HepG2 (cell line): Measurements from ENCODE around the gene SSC5D. TPM values are rescaled to one million over a fixed set of nuclear protein-coding genes. Genes with fewer than 3 reads are reported as not detected.

Experiments
- ATF7 ChIP-seq, 2 experiments: fragments of 450-650 bp in 1 of 2; sonication (generic) in 1 of 2; formaldehyde crosslinking in 1 of 2; IDR thresholded peaks; 2 replicates each; pipeline versions ENCODE4 v1.4.0 to v1.6.1; 2016 to 2020; ENCODE audit warnings: antibody characterized with exemption in 1 of 2, mild to moderate bottlenecking in 1 of 2, missing genetic modification reagents in 1 of 2
- GABPB1 ChIP-seq: IDR thresholded peaks from 2 replicates; pipeline ENCODE4 v1.6.1; 2016; ENCODE audit warnings: mild to moderate bottlenecking, missing genetic modification reagents, moderate library complexity, missing compliant biosample characterization
- GMEB1 ChIP-seq: sonication (generic); formaldehyde crosslinking; IDR thresholded peaks from 2 replicates; pipeline ENCODE4 v1.5.1; 2020; ENCODE audit warnings: missing genetic modification reagents, mild to moderate bottlenecking, borderline replicate concordance
- GRHL1 ChIP-seq: sonication (generic); formaldehyde crosslinking; conservative IDR thresholded peaks from 2 replicates; pipeline ENCODE4 v1.8.0; 2022; ENCODE audit warnings: missing genetic modification reagents
- KLF12 ChIP-seq: sonication (generic); formaldehyde crosslinking; IDR thresholded peaks from 2 replicates; pipeline ENCODE4 v1.4.0; 2020; ENCODE audit warnings: missing genetic modification reagents, borderline replicate concordance
- PHB2 ChIP-seq: fragments of 450-650 bp; IDR thresholded peaks from 2 replicates; pipeline ENCODE4 v1.6.1; 2018; ENCODE audit not compliant: partially characterized antibody
- PRDM15 ChIP-seq: sonication (generic); formaldehyde crosslinking; IDR thresholded peaks from 2 replicates; pipeline ENCODE4 v1.4.0; 2020; ENCODE audit warnings: missing genetic modification reagents
- SCMH1 ChIP-seq: sonication (generic); formaldehyde crosslinking; IDR thresholded peaks from 2 replicates; pipeline ENCODE4 v1.9.0; 2021; ENCODE audit warnings: missing genetic modification reagents, mild to moderate bottlenecking, borderline replicate concordance
- SETDB1 ChIP-seq: sonication (generic); formaldehyde crosslinking; IDR thresholded peaks from 2 replicates; pipeline ENCODE4 v1.5.1; 2020; ENCODE audit warnings: missing genetic modification reagents, mild to moderate bottlenecking, borderline replicate concordance
- SSRP1 ChIP-seq: IDR thresholded peaks from 2 replicates; pipeline ENCODE4 v1.6.1; 2016; ENCODE audit warnings: control low read depth
- TARDBP ChIP-seq: sonication (generic); formaldehyde crosslinking; IDR thresholded peaks from 2 replicates; pipeline ENCODE4 v1.8.0; 2022; ENCODE audit warnings: mild to moderate bottlenecking, missing genetic modification reagents
- YEATS4 ChIP-seq: sonication (generic); formaldehyde crosslinking; IDR thresholded peaks from 2 replicates; pipeline ENCODE4 v1.4.0; 2020; ENCODE audit warnings: missing genetic modification reagents, borderline replicate concordance
- ZBTB20 ChIP-seq: sonication (generic); formaldehyde crosslinking; IDR thresholded peaks from 2 replicates; pipeline ENCODE4 v1.8.1; 2023; ENCODE audit warnings: missing genetic modification reagents, low read depth, mild to moderate bottlenecking, borderline replicate concordance
- ZBTB34 ChIP-seq: sonication (generic); formaldehyde crosslinking; IDR thresholded peaks from 2 replicates; pipeline ENCODE4 v1.8.0; 2022; ENCODE audit warnings: mild to moderate bottlenecking, missing genetic modification reagents
- ZMAT3 ChIP-seq: sonication (generic); formaldehyde crosslinking; conservative IDR thresholded peaks from 2 replicates; pipeline ENCODE4 v1.7.0; 2021; ENCODE audit warnings: missing genetic modification reagents
- ZNF605 ChIP-seq: sonication (generic); formaldehyde crosslinking; IDR thresholded peaks from 2 replicates; pipeline ENCODE4 v1.8.0; 2022; ENCODE audit warnings: mild to moderate bottlenecking, missing genetic modification reagents
- polyA plus RNA-seq, 8 experiments: library from polyadenylated mRNA; depleted of rRNA in 3 of 8; stranded (reverse) in 7 of 8; unstranded in 1 of 8; fragments of >200 nt; fragmentation: Illumina TruSeq in 4 of 8; extraction: Trizol in 4 of 8; gene quantifications; 2 replicates each; pipeline versions ENCODE4 v1.2.1 to v1.2.3, GENCODE V29; 2011 to 2016; ENCODE audit warnings: low read depth in 4 of 8, missing spikeins in 1 of 8, mixed read lengths in 1 of 8; ENCODE audit not compliant: insufficient read depth in 1 of 8
- total RNA-seq, 5 experiments: library from RNA; depleted of rRNA; stranded (reverse); fragments of >200 nt; fragmentation: Illumina TruSeq; extraction: Trizol; gene quantifications; 2 replicates each; pipeline ENCODE4 v1.2.3, GENCODE V29; 2016; ENCODE audit warnings: low read depth in 1 of 5

SSC5D gene
- total and polyA plus RNA-seq, 2 of the 13 experiments (the other 11 are each of a cell fraction or from before 2014, with no cell fraction given): not detected

- TF ChIP-seq GRHL1 (no peak), ZBTB20 (no peak), SSRP1 (CRISPR knock-in tag) (no peak), ZMAT3 (CRISPR knock-in tag) (no peak), PRDM15 (CRISPR knock-in tag) (no peak), ZNF605 (CRISPR knock-in tag) (no peak), KLF12 (CRISPR knock-in tag) (no peak), GABPB1 (peak; percentile 5; the same call in 1 of the 2 replicates), PHB2 (no peak), SETDB1 (CRISPR knock-in tag) (no peak), ATF7 (IDR thresholded peaks at IDR 0.05) (no peak), ATF7 (CRISPR knock-in tag; IDR thresholded peaks at IDR 0.05) (no peak), ZBTB34 (CRISPR knock-in tag) (no peak), YEATS4 (CRISPR knock-in tag) (no peak), GMEB1 (CRISPR knock-in tag) (no peak), TARDBP (CRISPR knock-in tag) (no peak), SCMH1 (CRISPR knock-in tag) (no peak)
Observed at GRCh38 chr19:55546822-55547614, 58.8 kb downstream of the SSC5D start (continued).
